CD14-positive monocyte (primary cell): Measurements from ENCODE around the gene SLC15A5. TPM values are rescaled to one million over a fixed set of nuclear protein-coding genes. Genes with fewer than 3 reads are reported as not detected.

Source experiments
- DNase-seq, 3 donors: peaks; one replicate each; pipeline ENCODE4 v3.0.0-alpha.2; 2011 to 2022
- H2AFZ ChIP-seq: 2 replicates; pipeline ENCODE4 v1.6.0; 2012; ENCODE audit warnings: mild to moderate bottlenecking, low read depth, low read length, inconsistent platforms; ENCODE audit not compliant: insufficient read depth, poor library complexity, severe bottlenecking
- H3K27ac ChIP-seq, 2 donors: 1 replicate in 1 of 2; 2 replicates in 1 of 2; pipeline ENCODE4 v1.5.1; 2012 to 2013; ENCODE audit warnings: low read length in 2 of 2, control low read depth in 1 of 2, inconsistent platforms in 1 of 2, low read depth in 1 of 2, mild to moderate bottlenecking in 1 of 2
- H3K27me3 ChIP-seq, 2 donors: one replicate each; pipeline versions ENCODE4 v1.6.0 to v1.6.1; 2011 to 2013; ENCODE audit warnings: low read length in 2 of 2; ENCODE audit not compliant: control insufficient read depth in 2 of 2, insufficient read depth in 2 of 2
- H3K36me3 ChIP-seq, 2 donors: replicated peaks in 1 of 2; 1 replicate in 1 of 2; 2 replicates in 1 of 2; pipeline versions ENCODE4 v1.5.1 to v1.6.1; 2012 to 2013; ENCODE audit warnings: low read length in 2 of 2, control low read depth in 1 of 2, inconsistent platforms in 1 of 2, mild to moderate bottlenecking in 1 of 2; ENCODE audit not compliant: insufficient read depth in 2 of 2, control insufficient read depth in 1 of 2
- H3K4me1 ChIP-seq, 2 donors: 1 replicate in 1 of 2; 2 replicates in 1 of 2; pipeline versions ENCODE4 v1.5.1 to v1.6.1; 2012 to 2013; ENCODE audit warnings: low read length in 2 of 2, control low read depth in 1 of 2, inconsistent platforms in 1 of 2, mild to moderate bottlenecking in 1 of 2, moderate library complexity in 1 of 2; ENCODE audit not compliant: insufficient read depth in 2 of 2, control insufficient read depth in 1 of 2
- H3K4me2 ChIP-seq: replicated peaks from 2 replicates; pipeline ENCODE3; 2012; ENCODE audit warnings: low read length, moderate library complexity, mild to moderate bottlenecking; ENCODE audit not compliant: poor library complexity, severe bottlenecking; ENCODE audit errors: extremely low read depth
- H3K4me3 ChIP-seq, 3 experiments: fragments of 200-600 bp in 1 of 3; sonication (generic) in 1 of 3; replicated peaks in 1 of 3; 1 replicate in 2 of 3; 2 replicates in 1 of 3; pipeline ENCODE4 v1.5.1; 2011 to 2013; ENCODE audit warnings: low read length in 3 of 3, mild to moderate bottlenecking in 3 of 3, control low read depth in 2 of 3, low read depth in 2 of 3, inconsistent platforms in 1 of 3, moderate library complexity in 1 of 3
- H3K79me2 ChIP-seq: 2 replicates; pipeline ENCODE4 v1.6.0; 2012; ENCODE audit warnings: mild to moderate bottlenecking, control low read depth, inconsistent platforms, low read length, moderate library complexity; ENCODE audit not compliant: insufficient read depth
- H3K9ac ChIP-seq: 2 replicates; pipeline ENCODE4 v1.6.0; 2017; ENCODE audit warnings: low read length, mild to moderate bottlenecking; ENCODE audit not compliant: insufficient read depth, poor library complexity, severe bottlenecking
- H3K9me3 ChIP-seq, 2 donors: replicated peaks in 1 of 2; 1 replicate in 1 of 2; 2 replicates in 1 of 2; pipeline versions ENCODE4 v1.5.1 to v1.6.1; 2012 to 2013; ENCODE audit warnings: low read length in 2 of 2, control low read depth in 1 of 2; ENCODE audit not compliant: control insufficient read depth in 1 of 2, insufficient read depth in 1 of 2
- H4K20me1 ChIP-seq: 2 replicates; pipeline ENCODE4 v1.6.0; 2012; ENCODE audit warnings: mild to moderate bottlenecking, low read length, control low read depth, moderate library complexity; ENCODE audit not compliant: insufficient read depth
- H3K27ac Mint-ChIP-seq, 7 donors: one replicate each; pipeline ENCODE4 v1.8.0; 2020; ENCODE audit warnings: mild to moderate bottlenecking in 7 of 7, mixed read lengths in 7 of 7, moderate library complexity in 6 of 7, inconsistent platforms in 2 of 7
- H3K27me3 Mint-ChIP-seq, 3 donors: one replicate each; pipeline ENCODE4 v1.8.0; 2021 to 2022; ENCODE audit warnings: low read depth in 3 of 3, mild to moderate bottlenecking in 3 of 3, mixed read lengths in 3 of 3, moderate library complexity in 3 of 3, inconsistent platforms in 1 of 3
- H3K36me3 Mint-ChIP-seq, 2 donors: one replicate each; pipeline ENCODE4 v1.8.0; 2020; ENCODE audit warnings: mixed read lengths in 2 of 2, inconsistent platforms in 1 of 2, mild to moderate bottlenecking in 1 of 2
- H3K4me1 Mint-ChIP-seq: one replicate; pipeline ENCODE4 v1.8.0; 2020; ENCODE audit warnings: mild to moderate bottlenecking, mixed read lengths
- H3K4me3 Mint-ChIP-seq, 2 donors: one replicate each; pipeline ENCODE4 v1.8.0; 2020; ENCODE audit warnings: mild to moderate bottlenecking in 2 of 2, mixed read lengths in 2 of 2, moderate library complexity in 1 of 2
- H3K9me3 Mint-ChIP-seq, 7 donors: one replicate each; pipeline ENCODE4 v1.8.0; 2020 to 2022; ENCODE audit warnings: mixed read lengths in 7 of 7, mild to moderate bottlenecking in 6 of 7, moderate library complexity in 6 of 7, inconsistent platforms in 2 of 7
- CTCF ChIP-seq: fragments of 200-600 bp; IDR thresholded peaks from one replicate; pipeline ENCODE4 v1.8.0; 2022; ENCODE audit warnings: antibody characterized with exemption, mild to moderate bottlenecking
- WGBS: methylation state at CpG from one replicate; pipeline ENCODE4 v1.1.5; 2013; ENCODE audit warnings: missing lambda C conversion rate; ENCODE audit not compliant: insufficient coverage; 5-methylcytosine and 5-hydroxymethylcytosine counted together
- intact Hi-C, 2 donors: fragments of 100-400 bp; cut with micrococcal nuclease; formaldehyde crosslinking; loops; one replicate each; pipeline versions ENCODE4 v1.15.0 to v1.15.1; 2023
- polyA plus RNA-seq, 3 donors: library from polyadenylated mRNA; depleted of rRNA in 1 of 3; unstranded in 2 of 3; stranded (reverse) in 1 of 3; fragments of 300-500 nt in 2 of 3; fragments of >200 nt in 1 of 3; fragmentation: Illumina TruSeq in 2 of 3; gene quantifications; 1 replicate in 2 of 3; 2 replicates in 1 of 3; pipeline ENCODE4 v1.2.3, GENCODE V29; 2012 to 2021

SLC15A5 gene
- polyA plus RNA-seq, 3 donors: not detected

- Histone ChIP-seq H3K9me3 (peaks cover 9% of the 10 kb centered on the region in 2 donors), H3K27ac (no peak overlapping the region), H3K9ac (no peak overlapping the region), H2AFZ (no peak overlapping the region), H3K4me3 (no peak overlapping the region), H3K4me1 (no peaks in the 10 kb centered on the region), H3K36me3 (no peaks in the 10 kb centered on the region), H3K4me2 (no peak overlapping the region), H3K27me3 (no peaks in the 10 kb centered on the region), H4K20me1 (no peaks in the 10 kb centered on the region), H3K79me2 (no peaks in the 10 kb centered on the region)
- WGBS: no CpG with 5 or more reads among the region's 3 CpGs
- Mint-ChIP-seq H3K27ac (no peak overlapping the region), H3K36me3 (no peaks in the 10 kb centered on the region), H3K4me3 (no peak overlapping the region), H3K4me1 (no peaks in the 10 kb centered on the region), H3K27me3 (peaks cover 0 to 5% (median 0%) of the 10 kb centered on the region in 3 donors), H3K9me3 (peaks cover 10 to 20% (median 12%) of the 10 kb centered on the region in 7 donors)
- no peak for TF ChIP-seq CTCF
- intact Hi-C loops: no loop called here
- no peak for DNase-seq
Observed at GRCh38 chr12:16324772-16325171, 47.3 kb upstream of the SLC15A5 start.

DNA sequence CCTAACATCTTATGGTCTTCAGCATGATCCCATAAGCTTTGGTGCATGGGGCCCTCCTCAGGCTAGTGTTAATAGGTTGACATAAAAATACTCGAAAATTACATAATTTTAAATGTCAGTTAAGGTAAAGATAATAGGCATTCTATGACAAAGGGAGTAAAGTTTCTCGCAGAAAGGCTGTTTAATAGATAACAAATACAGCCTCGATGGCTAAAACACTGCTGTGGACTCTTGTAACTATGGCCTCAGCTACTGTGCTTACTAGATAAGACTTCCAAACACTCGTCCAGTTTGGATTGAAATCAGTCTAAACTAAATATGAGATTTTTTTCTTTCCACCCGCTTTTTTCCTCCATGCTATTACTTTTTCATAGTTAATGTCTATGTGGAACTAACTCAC lies 46.8 kb upstream of the SLC15A5 start:
- no peak for DNase-seq
- H3K9ac ChIP-seq: no peak overlapping the region
- no peaks in the 10 kb centered on the region for H3K79me2 ChIP-seq
- no peak overlapping the region for H3K27ac ChIP-seq
- H3K27ac Mint-ChIP-seq: no peak overlapping the region
- H3K27me3 Mint-ChIP-seq: peaks cover 0 to 5% (median 0%) of the 10 kb centered on the region in 3 donors
- H3K27me3 ChIP-seq: no peaks in the 10 kb centered on the region
- H3K9me3 ChIP-seq: peaks cover 9 to 10% of the 10 kb centered on the region in 2 donors
- WGBS: 100% methylated on average over 2 of the region's 5 CpGs
- H3K4me2 ChIP-seq: no peak overlapping the region
- H3K4me1 ChIP-seq: no peaks in the 10 kb centered on the region
- H3K4me1 Mint-ChIP-seq: no peaks in the 10 kb centered on the region
- H3K36me3 Mint-ChIP-seq: no peaks in the 10 kb centered on the region
- peaks cover 11 to 20% (median 13%) of the 10 kb centered on the region in 7 donors for H3K9me3 Mint-ChIP-seq
- no peak overlapping the region for H3K4me3 ChIP-seq
- no peak overlapping the region for H3K4me3 Mint-ChIP-seq
- no peak for TF ChIP-seq CTCF
- no peak overlapping the region for H2AFZ ChIP-seq
- no peaks in the 10 kb centered on the region for H4K20me1 ChIP-seq
- no peaks in the 10 kb centered on the region for H3K36me3 ChIP-seq
- intact Hi-C loops: no loop called here
